NCI-H146 treated with DMSO at 0.1 percent for 48 hours (cell line): ENCODE measurements around the gene MED22.
"Not testable (repeated sequence)": the region's sequence is repeated elsewhere in the genome, so short reads cannot be mapped to it uniquely, and the experiment has no call there.

Experiments
- DNase-seq: peaks from one replicate; lab custom pipeline; 2025; ENCODE audit not compliant: unreplicated experiment; lab: John Stamatoyannopoulos, UW

The MED22 gene

DNA sequence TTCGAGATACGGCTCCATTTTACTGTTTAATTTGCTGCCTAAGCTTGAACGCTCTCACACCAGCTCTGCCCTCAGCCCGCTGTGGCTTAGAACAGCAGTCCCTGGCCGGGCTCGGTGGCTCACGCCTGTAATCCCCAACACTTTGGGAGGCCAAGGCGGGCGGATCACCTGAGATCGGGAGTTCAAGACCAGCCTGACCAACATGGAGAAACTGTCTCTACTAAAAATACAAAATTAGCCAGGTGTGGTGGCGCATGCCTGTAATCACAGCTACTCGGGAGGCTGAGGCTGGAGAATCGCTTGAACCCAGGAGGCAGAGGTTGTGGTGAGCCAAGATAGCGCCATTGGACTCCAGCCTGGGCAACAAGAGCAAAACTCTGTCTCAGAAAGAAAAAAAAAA is 29.3 kb upstream of the MED22 start:
- DNase-seq: not testable (repeated sequence)

GRCh38 chr9:133375724-133376654 is 28.1 kb upstream of the MED22 start, which contains the start of the genes STKLD1 and SURF4:
TSS of gene STKLD1 (plus strand) at chr9:133376366. CDS start at chr9:133376474, 108 bp downstream.
TSS of gene SURF4 (minus strand) at chr9:133376060. CDS start at chr9:133375969, 91 bp downstream.
- peak; percentile 64 for DNase-seq

DNA sequence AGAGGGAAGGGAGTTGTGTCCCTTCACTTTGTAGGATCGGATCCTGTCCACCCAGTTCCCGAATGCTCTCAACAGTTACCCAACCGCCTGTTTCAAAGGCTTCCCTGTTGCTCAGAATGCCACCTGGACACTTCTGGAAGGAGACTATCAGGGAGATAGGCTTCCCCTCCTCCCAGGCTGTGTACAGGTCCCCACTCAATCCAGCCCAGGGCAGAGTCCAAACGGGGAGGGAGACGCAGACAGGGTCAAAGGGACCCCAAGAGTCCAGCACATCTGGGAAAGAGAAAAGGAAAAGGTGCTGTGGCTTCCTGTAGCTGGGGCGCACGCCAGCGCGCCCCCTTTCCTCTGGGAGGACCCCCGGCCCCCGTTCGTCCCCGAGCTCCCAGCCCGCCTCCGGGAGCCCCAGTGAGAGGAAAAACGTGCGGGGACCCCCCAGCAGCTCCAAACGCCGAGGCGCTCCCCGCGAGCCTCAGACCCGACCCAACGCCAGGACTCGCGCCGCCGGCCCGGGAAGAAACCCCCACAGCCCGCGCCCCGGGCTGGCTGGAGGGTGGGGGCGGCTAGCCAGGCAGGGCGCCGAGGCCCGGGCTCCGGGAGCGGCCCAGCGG is 27.3 kb upstream of the MED22 start:
- no peak for DNase-seq

GRCh38 chr9:133374612-133375115 is 26.7 kb upstream of the MED22 start:
- no peak for DNase-seq

GRCh38 chr9:133372144-133372543 is 24.2 kb upstream of the MED22 start:
- DNase-seq: no peak

- no peak for DNase-seq
These were observed 23.4 kb upstream of the MED22 start for GRCh38 chr9:133371261-133371711.

DNA sequence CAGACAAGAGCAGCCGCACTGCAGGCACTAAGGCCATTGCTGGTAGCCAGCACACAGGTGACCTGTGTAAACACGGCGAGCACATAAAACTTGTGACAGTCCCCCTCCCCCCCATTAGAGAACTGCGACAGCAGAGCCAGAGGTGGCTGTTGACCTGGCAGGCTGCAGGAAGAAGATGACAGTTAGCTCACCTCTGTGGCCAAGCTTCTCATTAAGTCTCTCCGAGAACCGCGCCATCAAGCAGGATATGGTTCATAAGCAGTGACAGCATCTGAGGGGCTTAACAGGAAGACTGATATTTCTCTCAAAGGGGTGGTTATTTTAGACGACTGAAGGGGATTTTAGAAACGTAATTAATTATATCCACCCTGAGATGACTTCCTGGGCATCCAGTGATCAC is 22.8 kb upstream of the MED22 start:
- no peak for DNase-seq

DNA sequence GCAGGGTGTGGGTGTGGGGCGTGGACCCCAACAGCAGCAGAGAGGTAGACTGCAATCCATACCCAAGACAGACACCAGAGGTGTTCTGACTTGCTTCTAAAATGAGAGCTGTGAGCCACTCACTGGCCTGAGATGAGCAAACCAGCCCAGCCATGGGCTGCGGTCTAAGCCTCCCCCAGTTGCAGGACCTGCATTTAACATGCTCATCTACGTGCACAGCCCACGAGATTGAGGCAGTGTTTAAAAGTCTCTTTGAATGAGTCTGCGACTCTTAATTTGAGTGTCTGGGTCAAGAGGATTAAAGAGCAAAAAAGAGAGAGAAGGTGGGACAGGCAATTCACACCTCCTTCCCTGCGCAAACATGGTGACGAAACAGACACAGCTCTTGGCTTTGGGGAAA is 22.0 kb upstream of the MED22 start:
- no peak for DNase-seq

GRCh38 chr9:133369422-133369821 is 21.5 kb upstream of the MED22 start:
- DNase-seq: no peak

DNA sequence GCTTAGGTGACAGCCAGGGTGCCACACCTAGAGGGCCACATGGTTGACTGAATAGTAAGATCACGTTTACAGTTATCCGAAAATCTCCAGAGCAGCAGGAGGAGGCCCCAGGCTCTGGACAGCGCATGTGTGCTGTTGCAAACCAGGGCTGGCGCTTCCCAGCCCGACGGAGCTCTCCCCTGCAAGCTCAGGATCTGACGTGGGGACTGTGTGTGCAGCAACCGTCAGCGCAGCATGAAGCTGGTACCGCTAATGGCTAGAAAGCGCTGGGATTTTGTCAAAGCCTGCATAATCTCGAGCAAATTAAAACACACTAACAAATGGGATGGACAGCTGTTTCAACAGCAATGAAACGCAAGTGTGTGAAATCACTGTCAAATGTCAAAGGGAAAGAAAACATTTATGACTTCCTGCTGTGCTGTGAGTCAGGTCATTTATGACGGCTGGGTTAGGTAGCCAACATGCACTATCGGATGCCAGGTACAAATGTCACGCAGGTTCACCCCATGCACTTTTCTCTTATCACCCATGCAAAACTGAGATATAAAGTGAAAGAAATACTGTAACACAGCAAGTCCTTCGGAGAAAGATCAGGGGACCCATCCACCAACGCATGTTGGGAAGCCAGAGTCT is 20.4 kb upstream of the MED22 start:
- peak; percentile 70 for DNase-seq

DNA sequence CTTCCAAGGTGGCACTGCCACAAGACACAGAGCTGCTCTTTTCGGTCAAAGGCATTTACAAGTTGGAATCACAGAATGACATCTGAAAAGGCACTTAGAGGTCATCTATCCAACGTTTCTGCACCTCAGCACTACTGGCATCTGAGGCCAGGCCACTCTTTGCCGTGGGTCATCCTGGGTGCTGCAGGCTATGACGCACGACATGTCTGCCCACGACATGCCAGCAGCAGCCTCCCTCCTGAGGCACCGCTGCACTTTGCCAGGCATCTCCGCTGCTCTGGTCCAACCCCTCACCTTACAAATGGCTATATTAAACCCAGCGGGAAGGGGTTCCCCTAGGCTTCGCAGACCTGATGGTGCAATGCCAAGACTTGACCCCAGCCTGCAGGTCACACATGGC is 19.8 kb upstream of the MED22 start:
- DNase-seq: no peak

DNA sequence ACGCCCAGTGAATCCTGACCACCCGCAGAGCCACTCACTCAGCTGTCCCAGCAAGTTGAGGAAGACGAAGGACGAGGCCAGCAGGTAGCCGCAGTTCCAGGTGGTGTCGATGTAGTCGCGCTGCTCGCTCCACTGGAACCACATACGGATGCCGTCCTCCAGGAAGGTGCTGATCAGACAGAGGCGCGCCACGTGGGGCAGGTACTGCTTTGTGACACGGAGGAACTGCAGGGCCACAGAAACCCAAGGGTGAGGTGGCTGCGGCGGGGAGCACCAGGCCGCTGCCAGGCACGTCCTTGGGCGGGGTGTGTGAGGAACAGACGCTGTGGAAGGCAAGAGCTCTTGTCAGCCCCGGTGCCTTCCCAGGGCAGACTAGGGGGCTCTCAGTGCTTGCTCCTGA is 19.3 kb upstream of the MED22 start:
- DNase-seq: no peak

DNA sequence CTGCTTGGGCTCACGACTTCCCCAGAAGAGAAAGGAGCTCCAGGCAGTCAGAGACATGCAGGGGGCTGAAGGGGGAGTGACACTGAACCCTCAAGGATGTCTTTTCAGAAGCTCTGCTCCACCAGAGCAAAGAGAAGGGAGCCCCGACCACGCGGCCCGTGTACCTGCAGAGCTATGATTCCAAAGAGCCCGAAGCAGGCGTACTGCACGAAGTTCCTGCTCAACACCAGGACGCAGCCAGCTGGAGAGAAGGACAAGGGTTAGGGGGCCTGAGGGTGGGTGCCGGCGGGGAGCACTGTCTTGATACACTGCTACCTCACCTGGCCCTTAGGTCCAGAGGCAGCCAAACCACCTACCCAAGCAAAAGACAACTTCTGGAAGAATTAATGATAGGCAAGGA is 18.5 kb upstream of the MED22 start:
- DNase-seq: no peak

- no peak for DNase-seq
These were observed 14.6 kb upstream of the MED22 start for GRCh38 chr9:133362359-133363044.

GRCh38 chr9:133361507-133362092 is 13.7 kb upstream of the MED22 start:
- DNase-seq: no peak

DNA sequence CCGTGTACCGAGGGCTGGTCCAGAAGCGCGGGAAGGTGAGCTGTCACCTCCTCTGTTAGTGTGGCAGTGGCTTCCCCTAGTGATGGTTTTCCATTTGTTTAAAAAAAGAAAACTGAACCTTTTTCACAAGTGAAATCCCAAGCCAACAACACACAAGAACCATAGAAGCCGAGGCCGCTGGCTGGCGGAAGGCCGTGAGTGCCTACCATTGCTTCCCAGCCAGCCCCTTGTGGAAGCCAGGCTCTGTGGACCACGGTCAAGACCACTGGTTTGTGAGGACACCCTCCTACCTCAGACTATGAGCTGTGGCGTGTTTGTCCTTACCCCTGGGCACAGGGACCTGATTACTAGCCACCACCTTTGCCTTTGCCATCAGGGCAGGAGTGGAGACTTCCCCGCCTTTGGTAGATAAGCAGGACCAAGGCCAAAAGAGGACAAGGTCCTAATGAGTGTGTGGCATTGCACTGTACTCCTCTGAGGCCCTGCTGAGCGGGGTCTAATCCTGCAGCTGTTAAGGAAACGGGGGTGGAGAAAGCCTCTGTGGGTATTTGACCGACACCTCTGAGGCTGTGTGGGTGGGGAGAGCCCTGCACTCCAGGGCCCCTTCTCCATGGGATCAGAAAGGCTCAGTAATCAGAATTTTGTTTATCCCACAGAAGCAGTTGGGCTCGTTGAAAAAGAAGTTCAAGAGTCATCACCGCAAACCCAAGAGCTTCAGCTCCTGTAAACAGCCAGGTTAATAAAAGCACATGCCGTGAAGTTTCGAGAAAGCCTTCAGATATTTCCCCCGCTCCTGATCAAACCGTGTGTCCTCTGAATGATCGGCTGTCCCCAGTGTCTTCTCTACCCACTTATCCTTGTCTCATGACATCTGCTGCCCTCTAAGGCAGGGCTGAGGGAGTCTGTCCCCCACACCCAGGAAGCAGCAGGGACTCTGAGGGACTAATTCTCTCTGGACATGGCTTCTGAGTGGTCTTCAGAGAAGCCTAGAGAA is 12.8 kb upstream of the MED22 start:
- DNase-seq: no peak

DNA sequence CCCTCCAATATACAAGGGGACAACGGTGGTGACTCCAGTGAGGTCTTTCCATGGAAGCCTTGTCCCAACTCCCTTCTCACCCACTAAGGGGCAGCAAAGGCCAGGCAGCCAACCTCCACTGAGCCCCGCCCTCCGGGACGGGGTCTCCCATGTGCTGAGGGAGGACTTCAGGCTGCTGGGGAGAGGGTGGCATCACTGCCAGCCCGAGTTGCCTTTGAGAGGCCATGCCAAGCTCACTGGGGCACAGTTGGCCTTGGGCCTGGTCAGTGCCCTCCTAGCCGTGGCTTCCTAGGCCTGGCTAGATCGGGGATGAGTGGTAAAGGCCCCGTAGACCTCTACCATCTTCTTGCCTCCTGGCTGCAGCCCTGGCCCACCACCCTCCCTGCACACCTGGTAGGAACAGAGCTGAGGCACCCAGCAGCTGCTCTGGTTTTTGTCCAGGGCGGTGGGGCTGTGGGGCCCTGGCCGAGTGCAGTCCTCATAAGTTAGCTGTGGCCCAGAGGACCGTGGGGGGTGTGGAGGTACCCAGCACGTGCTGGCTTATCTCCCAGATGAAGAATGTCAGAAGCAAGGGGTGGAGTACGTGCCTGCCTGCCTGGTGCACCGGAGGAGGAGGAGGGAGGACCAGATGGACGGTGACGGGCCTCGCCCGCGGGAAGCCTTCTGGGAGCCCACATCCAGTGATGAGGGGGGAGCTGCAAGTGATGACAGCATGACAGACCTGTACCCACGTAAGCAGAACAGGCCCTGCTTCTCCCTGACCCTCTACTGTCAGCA is 11.7 kb upstream of the MED22 start:
- no peak for DNase-seq

GRCh38 chr9:133357656-133358055 is 9.7 kb upstream of the MED22 start:
- no peak for DNase-seq
